HEK293 (cell line): ENCODE data around the gene PDE4DIP.
"Not testable (repeated sequence)": the region's sequence is repeated elsewhere in the genome, so short reads cannot be mapped to it uniquely, and the experiment has no call there.

Experiments
- SETDB1 ChIP-seq: IDR thresholded peaks from one replicate; pipeline ENCODE4 v1.6.1; 2017; ENCODE audit warnings: mild to moderate bottlenecking, low read length, moderate library complexity, mixed read lengths; ENCODE audit not compliant: insufficient read length
- TF ChIP-seq, protein P1 (sequence below): fragments of 450-650 bp; formaldehyde crosslinking; IDR thresholded peaks from 2 replicates; pipeline ENCODE4 v1.5.1; 2016; ENCODE audit warnings: missing biosample characterization, missing genetic modification characterization

DNA sequence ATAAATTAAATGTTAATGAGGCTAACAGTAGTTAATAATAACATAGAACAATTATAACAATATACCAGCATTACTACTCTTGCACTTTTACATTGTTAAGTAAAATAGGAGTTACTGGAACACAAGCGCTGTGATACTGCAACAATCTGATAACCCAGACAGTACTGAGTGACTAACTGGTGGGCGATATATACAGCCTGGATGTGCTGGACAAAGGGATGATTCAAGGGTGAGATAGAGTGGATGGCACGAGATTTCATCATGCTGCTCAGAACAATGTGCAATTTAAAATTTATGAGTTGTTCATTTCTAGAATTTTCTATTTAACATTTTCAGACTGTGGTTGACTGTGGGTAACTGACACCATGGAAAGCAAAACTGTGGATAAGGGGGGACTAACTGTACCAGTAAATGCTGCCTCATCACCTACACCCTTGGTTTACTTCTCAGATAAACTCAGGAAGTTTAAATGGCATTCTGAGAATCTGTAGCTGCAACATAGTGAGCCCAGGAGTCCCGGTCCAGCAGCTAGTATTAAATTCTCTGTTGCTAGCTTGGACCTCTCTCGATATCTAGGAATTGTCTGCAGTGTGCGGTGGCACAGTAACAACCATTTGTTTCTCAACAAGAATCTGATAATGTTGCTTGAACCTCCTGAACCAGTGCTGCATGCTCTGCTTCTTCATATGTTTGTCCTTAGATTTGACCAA lies 24.9 kb downstream of the PDE4DIP start:
- TF ChIP-seq, protein P1, sequence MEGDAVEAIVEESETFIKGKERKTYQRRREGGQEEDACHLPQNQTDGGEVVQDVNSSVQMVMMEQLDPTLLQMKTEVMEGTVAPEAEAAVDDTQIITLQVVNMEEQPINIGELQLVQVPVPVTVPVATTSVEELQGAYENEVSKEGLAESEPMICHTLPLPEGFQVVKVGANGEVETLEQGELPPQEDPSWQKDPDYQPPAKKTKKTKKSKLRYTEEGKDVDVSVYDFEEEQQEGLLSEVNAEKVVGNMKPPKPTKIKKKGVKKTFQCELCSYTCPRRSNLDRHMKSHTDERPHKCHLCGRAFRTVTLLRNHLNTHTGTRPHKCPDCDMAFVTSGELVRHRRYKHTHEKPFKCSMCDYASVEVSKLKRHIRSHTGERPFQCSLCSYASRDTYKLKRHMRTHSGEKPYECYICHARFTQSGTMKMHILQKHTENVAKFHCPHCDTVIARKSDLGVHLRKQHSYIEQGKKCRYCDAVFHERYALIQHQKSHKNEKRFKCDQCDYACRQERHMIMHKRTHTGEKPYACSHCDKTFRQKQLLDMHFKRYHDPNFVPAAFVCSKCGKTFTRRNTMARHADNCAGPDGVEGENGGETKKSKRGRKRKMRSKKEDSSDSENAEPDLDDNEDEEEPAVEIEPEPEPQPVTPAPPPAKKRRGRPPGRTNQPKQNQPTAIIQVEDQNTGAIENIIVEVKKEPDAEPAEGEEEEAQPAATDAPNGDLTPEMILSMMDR (tag by site-specific recombination), result not testable (repeated sequence)
- not testable (repeated sequence) for TF ChIP-seq SETDB1
